OCI-LY1 (cell line): ENCODE measurements around the gene IQUB.
"Not testable (repeated sequence)": the region's sequence is repeated elsewhere in the genome, so short reads cannot be mapped to it uniquely, and the experiment has no call there.

Experiments
- H2AFZ ChIP-seq: fragments of 200-600 bp; sonication (generic), shearing (Covaris generic); 2 replicates; pipeline ENCODE4 v1.6.0; 2014; ENCODE audit warnings: antibody characterized with exemption, mild to moderate bottlenecking, low read length
- H3F3A ChIP-seq: fragments of 200-600 bp; sonication (generic), shearing (Covaris generic); 2 replicates; pipeline ENCODE4 v1.6.0; 2014; ENCODE audit warnings: mild to moderate bottlenecking, antibody characterized with exemption, low read length, moderate library complexity; ENCODE audit not compliant: insufficient read depth
- H3K27ac ChIP-seq: fragments of 200-600 bp; sonication (generic); 2 replicates; pipeline ENCODE4 v1.5.1; 2014; ENCODE audit warnings: low read length, mixed run types, mild to moderate bottlenecking, low read depth; ENCODE audit not compliant: poor library complexity, severe bottlenecking
- H3K27me3 ChIP-seq: fragments of 200-600 bp; sonication (generic); 2 replicates; pipeline ENCODE4 v1.6.0; 2014; ENCODE audit warnings: antibody characterized with exemption, mild to moderate bottlenecking, low read length, moderate library complexity; ENCODE audit not compliant: insufficient read depth
- H3K36me3 ChIP-seq: fragments of 200-600 bp; sonication (generic); 2 replicates; pipeline ENCODE4 v1.6.1; 2014; ENCODE audit warnings: mild to moderate bottlenecking, antibody characterized with exemption, low read length, moderate library complexity, mixed read lengths; ENCODE audit not compliant: insufficient read depth
- H3K4me1 ChIP-seq: fragments of 200-600 bp; sonication (generic); 2 replicates; pipeline ENCODE4 v1.5.1; 2014; ENCODE audit warnings: mild to moderate bottlenecking, low read length, moderate library complexity; ENCODE audit not compliant: insufficient read depth, severe bottlenecking
- H3K4me2 ChIP-seq: fragments of 200-600 bp; sonication (generic), shearing (Covaris generic); 2 replicates; pipeline ENCODE4 v1.6.1; 2014; ENCODE audit warnings: low read length
- H3K4me3 ChIP-seq: fragments of 200-600 bp; sonication (generic); 2 replicates; pipeline ENCODE4 v1.5.1; 2014; ENCODE audit warnings: low read length, low read depth, mild to moderate bottlenecking, mixed read lengths; ENCODE audit not compliant: poor library complexity, severe bottlenecking
- H3K79me2 ChIP-seq: fragments of 200-600 bp; shearing (Covaris generic); 2 replicates; pipeline ENCODE4 v1.6.1; 2016; ENCODE audit warnings: mixed run types, low read length, mixed read lengths; ENCODE audit not compliant: insufficient read depth
- H3K9ac ChIP-seq: fragments of 200-600 bp; sonication (generic), shearing (Covaris generic); 2 replicates; pipeline ENCODE4 v1.6.1; 2014; ENCODE audit warnings: mild to moderate bottlenecking, low read length, mixed read lengths
- H3K9me2 ChIP-seq: fragments of 200-600 bp; sonication (generic), shearing (Covaris generic); 2 replicates; pipeline ENCODE4 v1.6.1; 2014; ENCODE audit warnings: low read depth, mild to moderate bottlenecking, low read length, mixed read lengths
- H3K9me3 ChIP-seq: fragments of 200-600 bp; shearing (Covaris generic); 2 replicates; pipeline ENCODE4 v1.6.1; 2014; ENCODE audit warnings: low read length, mixed read lengths
- H4K20me1 ChIP-seq: fragments of 200-600 bp; sonication (generic), shearing (Covaris generic); 2 replicates; pipeline ENCODE4 v1.6.0; 2016; ENCODE audit warnings: mild to moderate bottlenecking, low read length; ENCODE audit not compliant: insufficient read depth
- EZH2 ChIP-seq: fragments of 200-600 bp; sonication (generic), shearing (Covaris generic); IDR thresholded peaks from 2 replicates; pipeline ENCODE4 v1.8.0; 2017; ENCODE audit warnings: borderline replicate concordance, mixed run types, mild to moderate bottlenecking, antibody characterized with exemption, low read length, moderate library complexity, mixed read lengths
- TF ChIP-seq, protein P1 (sequence below): fragments of 200-600 bp; sonication (generic), shearing (Covaris generic); IDR thresholded peaks from 2 replicates; pipeline ENCODE4 v1.5.1; 2017; ENCODE audit warnings: mild to moderate bottlenecking, antibody characterized with exemption, low read length, moderate library complexity, mixed read lengths

The IQUB gene

DNA sequence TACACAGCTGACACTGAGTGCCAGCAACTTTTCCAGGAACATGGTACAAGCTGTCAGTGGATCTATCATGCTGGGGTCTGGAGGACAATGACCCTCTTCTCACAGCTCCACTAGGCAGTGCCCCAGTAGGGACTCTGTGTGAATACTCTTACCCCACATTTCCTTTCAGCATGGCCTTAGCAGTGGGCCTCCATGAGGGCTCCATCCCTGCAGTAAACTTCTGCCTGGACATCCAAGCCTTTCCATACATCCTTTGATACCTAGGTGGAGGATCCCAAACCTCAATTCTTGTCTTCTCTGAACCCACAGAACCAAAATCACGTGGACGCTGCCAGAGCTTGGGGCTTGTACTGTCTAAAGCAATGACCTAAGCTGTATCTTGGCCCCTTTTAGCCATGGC lies 116.8 kb downstream of the IQUB start:
- Histone ChIP-seq H3K27ac (no peak overlapping the region), H3K9ac (no peak overlapping the region), H3F3A (no peaks in the 10 kb centered on the region), H3K27me3 (no peaks in the 10 kb centered on the region), H3K9me2 (no peaks in the 10 kb centered on the region; the same call in 1 of the 2 replicates), H3K36me3 (no peaks in the 10 kb centered on the region), H3K4me2 (no peak overlapping the region), H3K79me2 (no peaks in the 10 kb centered on the region), H3K9me3 (peaks cover 11% of the 10 kb centered on the region), H3K4me3 (no peak overlapping the region), H2AFZ (no peak overlapping the region), H3K4me1 (no peaks in the 10 kb centered on the region), H4K20me1 (no peaks in the 10 kb centered on the region)
- TF ChIP-seq, protein P1, sequence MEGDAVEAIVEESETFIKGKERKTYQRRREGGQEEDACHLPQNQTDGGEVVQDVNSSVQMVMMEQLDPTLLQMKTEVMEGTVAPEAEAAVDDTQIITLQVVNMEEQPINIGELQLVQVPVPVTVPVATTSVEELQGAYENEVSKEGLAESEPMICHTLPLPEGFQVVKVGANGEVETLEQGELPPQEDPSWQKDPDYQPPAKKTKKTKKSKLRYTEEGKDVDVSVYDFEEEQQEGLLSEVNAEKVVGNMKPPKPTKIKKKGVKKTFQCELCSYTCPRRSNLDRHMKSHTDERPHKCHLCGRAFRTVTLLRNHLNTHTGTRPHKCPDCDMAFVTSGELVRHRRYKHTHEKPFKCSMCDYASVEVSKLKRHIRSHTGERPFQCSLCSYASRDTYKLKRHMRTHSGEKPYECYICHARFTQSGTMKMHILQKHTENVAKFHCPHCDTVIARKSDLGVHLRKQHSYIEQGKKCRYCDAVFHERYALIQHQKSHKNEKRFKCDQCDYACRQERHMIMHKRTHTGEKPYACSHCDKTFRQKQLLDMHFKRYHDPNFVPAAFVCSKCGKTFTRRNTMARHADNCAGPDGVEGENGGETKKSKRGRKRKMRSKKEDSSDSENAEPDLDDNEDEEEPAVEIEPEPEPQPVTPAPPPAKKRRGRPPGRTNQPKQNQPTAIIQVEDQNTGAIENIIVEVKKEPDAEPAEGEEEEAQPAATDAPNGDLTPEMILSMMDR, result no peak
- TF ChIP-seq EZH2, result no peak

DNA sequence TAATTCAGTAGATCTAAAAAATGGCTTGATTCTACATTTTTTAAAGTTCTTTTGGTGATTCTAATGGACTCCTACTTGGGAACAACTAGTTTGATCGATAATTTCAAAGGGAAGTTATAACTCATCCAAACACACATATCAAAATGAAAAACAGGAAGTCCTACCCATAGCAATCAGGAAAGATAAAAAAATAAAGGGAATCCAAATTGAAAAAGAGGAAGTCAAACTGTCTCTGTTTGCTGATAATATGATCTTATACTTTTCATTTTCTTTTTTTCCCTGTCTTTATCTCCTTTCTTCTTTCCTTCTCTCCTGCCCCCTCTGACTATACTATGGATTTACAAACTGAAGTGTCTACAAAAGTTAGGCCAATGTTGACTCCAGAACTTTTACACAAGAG lies 118.8 kb downstream of the IQUB start:
- H2AFZ ChIP-seq, result no peak overlapping the region
- H3K9ac ChIP-seq, result no peak overlapping the region
- H3F3A ChIP-seq, result no peaks in the 10 kb centered on the region
- H3K9me2 ChIP-seq, result no peaks in the 10 kb centered on the region; the same call in 1 of the 2 replicates
- no peaks in the 10 kb centered on the region for H3K36me3 ChIP-seq
- TF ChIP-seq, protein P1, result no peak
- no peak for TF ChIP-seq EZH2
- peaks cover 11% of the 10 kb centered on the region for H3K9me3 ChIP-seq
- H3K4me3 ChIP-seq, result no peak overlapping the region
- no peaks in the 10 kb centered on the region for H3K79me2 ChIP-seq
- no peak overlapping the region for H3K27ac ChIP-seq
- no peaks in the 10 kb centered on the region for H3K27me3 ChIP-seq
- H3K4me1 ChIP-seq, result no peaks in the 10 kb centered on the region
- H3K4me2 ChIP-seq, result no peak overlapping the region
- H4K20me1 ChIP-seq, result no peaks in the 10 kb centered on the region

DNA sequence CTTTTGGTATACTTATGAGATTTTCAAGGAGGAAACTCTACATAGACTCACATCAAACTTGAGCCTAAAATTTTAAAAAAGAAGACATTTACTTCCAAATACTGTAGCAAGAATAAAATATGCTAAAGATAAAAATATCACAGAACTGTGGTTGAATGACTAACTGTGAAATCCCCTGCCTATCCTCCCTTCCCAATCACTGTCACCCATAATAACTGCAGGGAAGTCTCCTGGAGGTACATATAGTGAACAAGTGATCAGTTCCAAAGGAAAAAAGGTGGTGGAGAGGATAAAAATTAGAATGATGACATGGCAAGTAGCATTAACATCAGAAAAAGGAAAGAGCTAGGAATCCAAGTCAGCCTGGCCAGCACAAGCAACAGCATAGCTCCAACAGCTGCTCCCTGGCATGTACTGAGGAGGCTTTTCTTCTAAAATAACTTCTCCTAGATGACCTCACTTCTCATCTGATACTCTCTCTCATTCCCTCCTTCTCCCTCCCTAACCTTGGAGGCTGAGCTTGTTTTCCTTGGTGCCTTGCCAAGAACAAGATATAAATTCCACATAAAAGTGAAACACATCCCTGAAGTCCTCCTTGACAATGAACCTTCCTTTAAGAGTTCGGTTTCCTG lies 124.0 kb downstream of the IQUB start:
- no peaks in the 10 kb centered on the region for H4K20me1 ChIP-seq
- H3K27me3 ChIP-seq, result no peaks in the 10 kb centered on the region
- TF ChIP-seq, protein P1, result no peak
- no peak for TF ChIP-seq EZH2
- H3K4me2 ChIP-seq, result no peak overlapping the region
- no peak overlapping the region for H3K27ac ChIP-seq
- H3K9me3 ChIP-seq, result no peaks in the 10 kb centered on the region
- H2AFZ ChIP-seq, result no peak overlapping the region
- H3K4me1 ChIP-seq, result no peaks in the 10 kb centered on the region
- H3K79me2 ChIP-seq, result no peaks in the 10 kb centered on the region
- H3K9ac ChIP-seq, result no peak overlapping the region
- H3K36me3 ChIP-seq, result no peaks in the 10 kb centered on the region
- no peak overlapping the region for H3K4me3 ChIP-seq
- no peaks in the 10 kb centered on the region for H3F3A ChIP-seq
- no peaks in the 10 kb centered on the region for H3K9me2 ChIP-seq

DNA sequence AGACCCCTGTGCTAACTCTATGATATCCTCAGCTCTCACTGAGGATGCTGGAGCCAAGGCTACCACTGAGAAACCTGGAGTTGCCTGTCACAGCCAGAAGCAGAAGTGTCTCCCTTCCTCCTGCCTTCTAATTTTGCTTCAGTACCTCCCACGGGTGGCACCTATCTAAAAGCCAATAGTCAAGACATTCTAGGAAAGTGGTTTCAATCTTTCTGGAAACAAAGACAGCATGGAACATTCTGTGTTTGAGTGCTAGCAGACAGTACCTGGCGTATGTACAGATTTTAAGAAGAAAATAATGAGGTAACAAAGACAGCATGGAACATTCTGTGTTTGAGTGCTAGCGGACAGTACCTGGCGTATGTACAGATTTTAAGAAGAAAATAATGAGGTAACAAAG lies 126.4 kb downstream of the IQUB start:
- not testable (repeated sequence) for H3K9me3 ChIP-seq, H3K9ac ChIP-seq, H4K20me1 ChIP-seq, H3F3A ChIP-seq, H3K9me2 ChIP-seq, H3K4me2 ChIP-seq, H2AFZ ChIP-seq, H3K79me2 ChIP-seq, H3K36me3 ChIP-seq, H3K27ac ChIP-seq, H3K4me1 ChIP-seq, H3K4me3 ChIP-seq, H3K27me3 ChIP-seq
